Activated T-cell treated with anti-CD3 and anti-CD28 coated beads, Interleukin-2, amount 50 U/mL, for 24 hours (primary cell): ENCODE data around the gene PRKAR1B.
"Not testable (repeated sequence)": the region's sequence is repeated elsewhere in the genome, so short reads cannot be mapped to it uniquely, and the experiment has no call there.

Source experiments
- DNase-seq: peaks from one replicate; pipeline ENCODE4 v3.0.0-alpha.2; 2020
- H3K27ac Mint-ChIP-seq: 2 replicates; pipeline ENCODE4 v1.8.0; 2020; ENCODE audit warnings: mild to moderate bottlenecking, mixed read lengths
- H3K27me3 Mint-ChIP-seq: 2 replicates; pipeline ENCODE4 v1.8.0; 2020; ENCODE audit warnings: mixed read lengths
- H3K36me3 Mint-ChIP-seq: 2 replicates; pipeline ENCODE4 v1.8.0; 2020; ENCODE audit warnings: low read depth, mixed read lengths
- H3K4me1 Mint-ChIP-seq: 2 replicates; pipeline ENCODE4 v1.8.0; 2020; ENCODE audit warnings: low read depth, mixed read lengths
- H3K4me3 Mint-ChIP-seq: 2 replicates; pipeline ENCODE4 v1.8.0; 2020; ENCODE audit warnings: mild to moderate bottlenecking, moderate library complexity, mixed read lengths
- H3K9me3 Mint-ChIP-seq: 2 replicates; pipeline ENCODE4 v1.8.0; 2020; ENCODE audit warnings: mixed read lengths

The PRKAR1B gene

DNA sequence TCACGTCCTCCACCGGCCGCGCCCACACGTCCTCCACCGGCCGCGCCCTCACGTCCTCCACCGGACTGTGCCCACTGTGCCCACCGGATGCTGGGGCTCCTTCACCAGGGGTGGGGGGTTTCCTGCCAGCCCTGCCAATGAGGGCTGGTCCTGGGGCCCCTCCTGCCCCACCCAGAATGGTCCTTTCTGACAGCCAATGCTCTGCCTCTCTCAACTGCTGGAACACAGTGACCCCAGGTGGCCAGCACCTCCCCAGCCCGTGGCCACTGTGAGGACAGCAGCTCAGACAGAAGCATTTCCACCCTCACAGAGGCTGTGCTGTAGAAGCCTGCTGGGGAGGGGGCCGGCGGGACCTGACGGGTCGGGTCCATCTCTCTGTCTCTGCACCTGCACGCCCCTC lies 90.7 kb downstream of the PRKAR1B start:
- H3K9me3 Mint-ChIP-seq = no peaks in the 10 kb centered on the region
- no peaks in the 10 kb centered on the region for H3K27me3 Mint-ChIP-seq
- no peak overlapping the region for H3K4me3 Mint-ChIP-seq
- peak; percentile 58 for DNase-seq
- no peak overlapping the region for H3K27ac Mint-ChIP-seq
- peaks cover 11% of the 10 kb centered on the region for H3K36me3 Mint-ChIP-seq
- peaks cover 19% of the 10 kb centered on the region for H3K4me1 Mint-ChIP-seq

DNA sequence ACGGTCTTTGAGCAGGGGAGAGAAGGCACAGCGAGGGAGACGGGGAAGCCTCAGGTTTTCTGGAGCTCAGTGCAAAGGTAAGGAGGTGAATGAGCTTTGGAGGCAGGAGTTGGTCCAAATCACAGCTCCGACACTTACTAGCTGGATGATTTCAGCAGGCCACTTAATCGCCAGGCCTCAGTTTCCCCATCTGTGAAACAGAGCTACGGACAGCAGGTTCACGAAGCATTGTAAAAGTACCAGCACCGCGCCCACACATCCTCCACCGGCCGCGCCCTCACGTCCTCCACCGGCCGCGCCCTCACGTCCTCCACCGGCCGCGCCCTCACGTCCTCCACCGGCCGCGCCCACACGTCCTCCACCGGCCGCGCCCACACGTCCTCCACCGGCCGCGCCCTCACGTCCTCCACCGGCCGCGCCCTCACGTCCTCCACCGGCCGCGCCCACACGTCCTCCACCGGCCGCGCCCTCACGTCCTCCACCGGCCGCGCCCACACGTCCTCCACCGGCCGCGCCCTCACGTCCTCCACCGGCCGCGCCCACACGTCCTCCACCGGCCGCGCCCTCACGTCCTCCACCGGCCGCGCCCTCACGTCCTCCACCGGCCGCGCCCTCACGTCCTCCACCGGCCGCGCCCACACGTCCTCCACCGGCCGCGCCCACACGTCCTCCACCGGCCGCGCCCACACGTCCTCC lies 91.2 kb downstream of the PRKAR1B start:
- not testable (repeated sequence) for H3K27ac Mint-ChIP-seq

DNA sequence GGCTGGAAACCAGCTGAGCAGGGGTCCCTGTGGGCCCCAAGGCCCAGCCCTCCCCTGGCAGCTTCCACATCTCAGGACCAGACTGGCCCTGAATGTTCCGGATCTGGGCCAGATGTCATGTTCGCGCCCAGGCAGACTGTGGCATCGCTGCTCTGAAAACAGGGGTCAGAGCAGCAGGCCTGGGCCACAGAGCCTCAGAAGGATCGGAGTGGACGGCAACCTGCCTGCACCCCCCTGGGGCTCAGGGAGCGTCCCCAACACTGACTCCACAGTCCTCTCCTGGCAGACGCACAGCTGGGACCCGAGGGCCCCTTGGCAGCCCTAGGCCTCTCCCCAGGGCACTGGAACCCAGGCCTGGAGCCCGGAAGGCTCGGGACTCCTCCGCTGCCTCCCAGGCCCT lies 91.9 kb downstream of the PRKAR1B start:
- DNase-seq = no peak
- no peaks in the 10 kb centered on the region for H3K27me3 Mint-ChIP-seq
- peaks cover 8% of the 10 kb centered on the region for H3K36me3 Mint-ChIP-seq
- peaks cover 15% of the 10 kb centered on the region for H3K4me1 Mint-ChIP-seq
- H3K4me3 Mint-ChIP-seq = no peak overlapping the region
- H3K9me3 Mint-ChIP-seq = no peaks in the 10 kb centered on the region
- no peak overlapping the region for H3K27ac Mint-ChIP-seq

More for the DNA sequence above, 91.2 kb downstream of the PRKAR1B start:
- H3K4me1 Mint-ChIP-seq = peaks cover 18% of the 10 kb centered on the region
- not testable (repeated sequence) for H3K9me3 Mint-ChIP-seq, H3K4me3 Mint-ChIP-seq, DNase-seq, H3K27me3 Mint-ChIP-seq, H3K36me3 Mint-ChIP-seq

DNA sequence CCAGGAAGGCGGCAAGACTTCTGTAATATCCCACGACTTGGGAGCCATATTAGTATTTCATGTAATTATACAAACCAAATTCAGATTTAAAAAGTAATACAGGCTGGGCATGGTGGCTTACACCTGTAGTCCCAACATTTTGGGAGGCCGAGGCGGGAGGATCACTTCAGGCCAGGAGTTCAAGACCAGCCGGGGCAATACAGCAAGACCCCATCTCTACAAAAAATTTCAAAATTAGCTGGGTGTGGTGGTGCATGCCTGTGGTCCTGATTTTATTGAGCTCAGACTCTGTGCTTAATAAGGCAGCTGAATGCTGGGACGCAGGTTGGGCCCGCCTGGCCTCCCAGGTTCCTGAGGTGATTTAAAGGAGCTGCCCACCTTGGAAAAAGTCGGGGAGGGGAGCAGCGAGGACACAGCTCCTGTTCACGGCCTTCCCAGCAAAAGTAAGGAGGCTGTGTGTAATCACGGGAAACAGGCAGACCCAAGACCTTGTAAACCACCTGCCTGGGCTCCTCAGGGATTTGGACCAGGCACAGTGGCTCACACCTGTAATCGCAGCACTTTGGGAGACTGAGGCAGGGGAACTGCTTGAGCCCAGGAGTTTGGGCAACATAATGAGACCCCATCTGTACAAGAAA lies 93.6 kb downstream of the PRKAR1B start:
- no peaks in the 10 kb centered on the region for H3K9me3 Mint-ChIP-seq
- H3K4me1 Mint-ChIP-seq = peaks cover 6% of the 10 kb centered on the region
- peaks cover 11% of the 10 kb centered on the region for H3K36me3 Mint-ChIP-seq
- no peaks in the 10 kb centered on the region for H3K27me3 Mint-ChIP-seq
- no peak for DNase-seq
- H3K4me3 Mint-ChIP-seq = no peak overlapping the region
- no peak overlapping the region for H3K27ac Mint-ChIP-seq

DNA sequence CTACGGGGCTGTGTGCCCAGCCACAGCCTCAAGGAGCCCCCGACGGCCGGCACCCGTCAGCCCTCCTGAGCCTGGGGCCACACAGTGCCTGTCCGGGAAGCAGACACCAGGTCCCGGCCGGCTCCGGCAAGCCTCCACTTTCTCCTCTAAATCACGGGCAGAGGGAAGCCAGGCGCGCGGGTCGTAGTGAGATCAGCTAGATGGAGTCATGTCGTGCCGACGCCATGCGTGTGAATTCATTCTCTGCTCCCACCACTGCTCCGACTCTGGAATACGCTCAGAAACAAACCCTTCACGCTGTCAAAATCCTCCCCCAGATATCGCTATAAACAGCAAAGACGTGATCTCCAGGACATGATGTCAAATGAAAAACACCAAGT lies 94.3 kb downstream of the PRKAR1B start:
- no peak overlapping the region for H3K4me3 Mint-ChIP-seq
- H3K36me3 Mint-ChIP-seq = peaks cover 11% of the 10 kb centered on the region
- no peak overlapping the region for H3K27ac Mint-ChIP-seq
- no peaks in the 10 kb centered on the region for H3K9me3 Mint-ChIP-seq
- DNase-seq = no peak
- no peaks in the 10 kb centered on the region for H3K27me3 Mint-ChIP-seq
- peaks cover 4% of the 10 kb centered on the region for H3K4me1 Mint-ChIP-seq

DNA sequence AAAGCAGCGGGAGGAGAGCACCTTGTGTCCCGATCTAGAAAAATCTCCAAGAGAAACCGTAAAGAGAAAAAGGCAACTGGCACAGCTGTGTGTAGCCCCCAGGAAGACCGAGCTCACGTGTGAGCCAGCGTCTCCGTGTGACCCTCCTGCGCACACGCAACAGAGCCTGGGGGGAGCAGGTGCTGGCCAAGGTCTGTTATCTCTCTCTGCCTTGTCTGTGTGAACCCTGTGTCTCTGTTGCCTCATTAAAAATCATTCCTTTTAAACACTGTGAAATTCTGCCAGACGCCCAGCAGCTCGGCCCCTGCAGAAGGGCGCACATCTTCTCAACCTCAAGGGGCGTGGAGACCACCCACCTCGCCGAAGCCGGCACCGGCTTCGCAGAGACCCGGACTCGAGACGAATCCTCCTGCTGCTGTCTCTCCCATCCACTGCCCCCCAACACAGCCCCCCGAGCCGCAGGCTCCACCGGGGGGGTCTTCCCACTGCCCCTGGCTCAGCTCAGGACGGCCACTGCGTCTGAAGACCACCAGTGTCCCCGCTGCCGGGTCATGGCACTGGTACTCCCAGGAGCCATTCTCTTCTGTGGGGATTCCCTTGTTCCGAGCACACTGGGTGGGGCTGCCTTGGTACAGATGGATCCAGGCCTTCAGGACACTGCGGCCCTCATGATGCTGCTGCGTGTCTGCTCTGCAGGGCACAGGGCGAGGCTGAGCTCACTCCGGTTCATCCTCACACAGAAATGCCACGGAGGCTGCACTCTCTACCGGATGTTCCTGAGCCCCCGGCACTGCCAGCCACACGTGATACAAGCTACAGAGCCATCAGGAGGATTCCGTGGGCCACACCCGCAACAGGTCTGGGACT lies 94.9 kb downstream of the PRKAR1B start:
- no peak for DNase-seq
- H3K4me1 Mint-ChIP-seq = peaks cover 4% of the 10 kb centered on the region
- H3K4me3 Mint-ChIP-seq = no peak overlapping the region
- H3K9me3 Mint-ChIP-seq = no peaks in the 10 kb centered on the region
- H3K27ac Mint-ChIP-seq = no peak overlapping the region
- peaks cover 13% of the 10 kb centered on the region for H3K36me3 Mint-ChIP-seq
- H3K27me3 Mint-ChIP-seq = no peaks in the 10 kb centered on the region

DNA sequence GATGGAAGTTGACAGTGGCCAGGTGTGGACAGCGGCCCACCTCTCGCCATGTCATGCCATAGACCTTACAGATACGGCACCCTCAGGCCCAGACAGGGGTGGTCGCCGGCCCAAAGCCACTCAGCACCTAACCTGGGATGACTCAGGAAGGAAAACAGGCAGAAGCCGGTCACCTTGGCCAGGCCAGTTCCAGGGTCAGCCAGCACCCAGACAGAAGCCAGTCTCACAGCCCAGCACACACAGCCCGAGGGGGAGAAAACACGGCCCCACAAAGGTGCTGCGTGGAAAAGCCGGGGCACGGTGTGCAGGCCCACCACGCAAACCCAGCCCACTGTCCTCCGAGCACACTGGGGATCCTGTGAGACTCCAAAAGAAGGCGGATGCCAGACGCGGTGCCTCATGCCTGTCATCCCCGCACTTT lies 95.8 kb downstream of the PRKAR1B start:
- Mint-ChIP-seq H3K4me3 (no peak overlapping the region), H3K36me3 (peaks cover 9% of the 10 kb centered on the region), H3K27ac (no peak overlapping the region), H3K27me3 (no peaks in the 10 kb centered on the region), H3K4me1 (peaks cover under 1% of the 10 kb centered on the region), H3K9me3 (no peaks in the 10 kb centered on the region)
- no peak for DNase-seq

DNA sequence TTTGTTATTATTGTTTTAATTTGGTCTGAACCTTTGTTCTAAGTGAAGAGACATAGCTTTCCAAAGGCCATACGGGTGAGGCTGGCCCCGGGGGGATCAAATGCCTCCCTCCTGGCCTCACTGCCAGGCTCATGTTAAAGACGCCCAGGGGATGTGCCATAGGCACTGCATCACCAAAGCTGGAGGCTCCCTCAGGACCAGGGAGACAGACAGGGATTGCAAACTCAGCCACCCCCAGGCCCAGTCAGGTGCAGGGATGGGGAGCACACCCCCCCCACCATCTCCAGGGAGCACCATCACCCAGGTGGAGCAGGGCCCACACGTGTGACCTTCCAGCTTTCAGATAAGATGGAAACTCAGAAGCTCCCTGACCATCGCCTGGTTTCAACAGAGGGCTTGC lies 96.5 kb downstream of the PRKAR1B start:
- Mint-ChIP-seq H3K4me3 (no peak overlapping the region), H3K27me3 (no peaks in the 10 kb centered on the region), H3K27ac (no peak overlapping the region), H3K4me1 (no peaks in the 10 kb centered on the region), H3K9me3 (peaks cover 3% of the 10 kb centered on the region), H3K36me3 (peaks cover 13% of the 10 kb centered on the region)
- no peak for DNase-seq

DNA sequence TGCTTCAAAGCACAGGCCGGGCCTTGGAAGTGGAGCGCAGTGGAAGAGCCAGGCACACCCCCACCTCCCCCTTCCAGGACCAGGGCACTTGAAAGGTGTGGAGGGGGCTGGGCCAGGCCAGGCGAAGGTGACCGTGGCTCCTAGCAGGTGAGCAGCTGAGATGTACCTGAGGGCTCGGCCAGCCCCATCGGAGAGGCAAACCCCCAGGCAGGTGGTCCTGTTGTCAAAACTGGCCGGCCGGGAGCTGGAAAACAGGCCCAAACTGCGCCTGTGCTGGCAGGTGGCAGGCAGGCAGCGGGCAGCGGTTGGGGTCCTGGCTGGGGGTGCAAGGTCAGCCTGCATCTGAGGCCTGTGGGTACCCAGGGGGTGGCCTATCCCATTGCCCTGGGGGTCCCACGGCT lies 97.0 kb downstream of the PRKAR1B start:
- peaks cover under 1% of the 10 kb centered on the region for H3K4me1 Mint-ChIP-seq
- peaks cover 15% of the 10 kb centered on the region for H3K36me3 Mint-ChIP-seq
- no peak overlapping the region for H3K4me3 Mint-ChIP-seq
- no peaks in the 10 kb centered on the region for H3K27me3 Mint-ChIP-seq
- H3K9me3 Mint-ChIP-seq = peaks cover 4% of the 10 kb centered on the region
- DNase-seq = no peak
- H3K27ac Mint-ChIP-seq = no peak overlapping the region

DNA sequence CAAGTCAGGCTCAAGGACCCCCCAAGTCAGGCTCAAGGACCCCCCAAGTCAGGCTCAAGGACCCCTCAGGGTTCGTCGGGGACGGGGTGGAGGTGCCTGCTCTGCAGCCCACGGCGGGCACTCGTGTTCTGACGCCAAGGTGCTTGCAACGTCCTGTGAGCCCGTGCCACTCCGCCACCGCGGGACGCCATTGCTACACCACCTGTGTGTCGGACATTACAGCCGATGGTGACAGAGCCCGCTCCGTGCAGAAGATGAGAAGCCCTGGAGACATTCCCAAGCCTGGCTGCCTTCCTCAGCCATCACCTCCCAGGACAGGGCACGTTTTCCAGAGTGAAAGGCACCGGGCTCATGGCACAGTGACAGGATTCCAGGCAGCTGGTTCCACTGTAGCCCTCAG lies 98.3 kb downstream of the PRKAR1B start:
- Mint-ChIP-seq H3K9me3 (peaks cover 12% of the 10 kb centered on the region), H3K4me3 (no peak overlapping the region), H3K4me1 (peaks cover 8% of the 10 kb centered on the region)

DNA sequence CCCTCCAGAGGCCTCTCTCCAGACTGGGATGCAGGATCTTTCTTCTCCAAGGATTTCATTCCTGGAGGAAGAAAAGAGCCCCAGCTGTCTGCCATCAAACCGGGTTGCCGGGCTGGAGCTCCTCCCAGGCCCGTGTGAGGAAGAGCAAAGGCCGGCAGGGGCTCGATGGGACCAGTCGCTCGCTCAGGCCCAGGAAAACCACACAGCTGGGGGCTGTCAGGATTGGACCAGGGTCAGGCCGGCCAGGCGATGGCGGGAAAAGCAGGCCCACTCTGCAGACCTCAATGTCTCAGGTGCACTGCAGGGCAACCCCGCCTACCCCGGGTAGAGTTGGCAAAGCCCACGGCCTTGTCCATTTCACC lies 98.7 kb downstream of the PRKAR1B start:
- no peaks in the 10 kb centered on the region for H3K27me3 Mint-ChIP-seq
- H3K27ac Mint-ChIP-seq = no peak overlapping the region
- H3K4me3 Mint-ChIP-seq = no peak overlapping the region
- no peak for DNase-seq
- peaks cover 29% of the 10 kb centered on the region for H3K36me3 Mint-ChIP-seq
- peaks cover 8% of the 10 kb centered on the region for H3K4me1 Mint-ChIP-seq
- H3K9me3 Mint-ChIP-seq = peaks cover 14% of the 10 kb centered on the region

More for the DNA sequence above, 98.3 kb downstream of the PRKAR1B start:
- no peak overlapping the region for H3K27ac Mint-ChIP-seq
- no peaks in the 10 kb centered on the region for H3K27me3 Mint-ChIP-seq
- no peak for DNase-seq
- H3K36me3 Mint-ChIP-seq = peaks cover 25% of the 10 kb centered on the region

DNA sequence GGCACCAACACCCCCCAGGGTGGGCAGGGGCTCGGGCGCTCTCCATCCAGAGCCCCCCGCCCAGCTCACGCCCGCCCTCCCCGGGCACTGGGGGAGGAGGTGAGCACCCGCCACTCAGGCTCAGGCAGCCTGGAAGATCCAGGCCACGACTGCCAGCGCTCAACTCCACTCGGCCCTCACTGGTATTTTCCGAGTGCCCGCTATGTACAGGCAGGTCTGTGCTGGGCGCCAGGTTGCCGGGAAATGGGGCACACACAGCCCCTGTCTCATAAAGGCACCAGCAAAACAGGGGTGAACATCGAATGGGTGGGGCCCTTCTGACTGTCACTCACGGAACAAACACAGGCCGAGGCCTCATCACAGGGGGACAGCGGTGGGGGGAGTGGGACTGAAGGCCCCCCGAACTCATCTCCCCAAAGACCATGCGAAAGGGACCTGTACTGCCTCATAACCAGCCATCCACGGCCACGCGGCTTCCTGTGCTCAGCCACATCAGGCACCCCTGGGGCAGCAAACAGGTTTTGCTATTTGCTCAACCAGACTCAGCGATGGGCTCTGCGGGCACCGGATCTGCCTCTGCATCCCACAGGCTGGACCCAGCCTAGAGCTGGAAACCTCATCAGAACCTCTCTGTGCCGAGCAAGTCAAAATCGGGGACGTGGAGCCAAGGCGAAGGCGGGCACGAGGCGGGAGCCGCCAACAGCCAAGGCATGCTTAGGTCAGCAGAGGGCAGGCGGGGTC lies 99.2 kb downstream of the PRKAR1B start:
- Mint-ChIP-seq H3K36me3 (peaks cover 33% of the 10 kb centered on the region), H3K27me3 (no peaks in the 10 kb centered on the region), H3K27ac (no peak overlapping the region), H3K4me3 (no peak overlapping the region), H3K9me3 (peaks cover 19% of the 10 kb centered on the region), H3K4me1 (peaks cover 8% of the 10 kb centered on the region)
- no peak for DNase-seq

DNA sequence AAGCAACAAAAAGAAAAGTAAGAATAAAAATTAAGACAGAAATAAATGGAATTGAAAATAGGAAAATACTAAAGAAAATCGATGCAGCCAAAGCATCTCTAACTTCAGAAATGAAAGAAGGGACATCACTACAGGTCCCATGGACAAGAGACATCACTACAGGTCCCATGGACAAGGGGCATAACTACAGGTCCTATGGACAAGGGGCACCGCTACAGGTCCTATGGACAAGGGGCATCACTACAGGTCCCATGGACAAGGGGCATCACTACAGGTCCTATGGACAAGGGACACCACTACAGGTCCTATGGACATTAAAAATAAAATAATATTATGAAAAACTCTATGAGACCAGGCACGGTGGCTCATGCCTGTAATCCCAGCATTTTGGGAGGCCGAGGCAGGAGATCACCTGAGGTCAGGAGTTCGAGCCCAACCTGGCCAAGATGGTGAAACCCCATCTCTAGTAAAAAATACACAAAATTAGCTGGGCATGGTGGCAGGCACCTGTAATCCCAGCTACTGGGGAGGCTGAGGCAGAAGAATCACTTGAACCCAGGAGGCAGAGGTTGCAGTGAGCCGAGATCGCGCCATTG lies 101.6 kb downstream of the PRKAR1B start:
- peaks cover 56% of the 10 kb centered on the region for H3K36me3 Mint-ChIP-seq
- DNase-seq = no peak
- no peak overlapping the region for H3K4me3 Mint-ChIP-seq
- H3K9me3 Mint-ChIP-seq = peaks cover 31% of the 10 kb centered on the region
- peaks cover 13% of the 10 kb centered on the region for H3K4me1 Mint-ChIP-seq
- no peaks in the 10 kb centered on the region for H3K27me3 Mint-ChIP-seq
- H3K27ac Mint-ChIP-seq = no peak overlapping the region

DNA sequence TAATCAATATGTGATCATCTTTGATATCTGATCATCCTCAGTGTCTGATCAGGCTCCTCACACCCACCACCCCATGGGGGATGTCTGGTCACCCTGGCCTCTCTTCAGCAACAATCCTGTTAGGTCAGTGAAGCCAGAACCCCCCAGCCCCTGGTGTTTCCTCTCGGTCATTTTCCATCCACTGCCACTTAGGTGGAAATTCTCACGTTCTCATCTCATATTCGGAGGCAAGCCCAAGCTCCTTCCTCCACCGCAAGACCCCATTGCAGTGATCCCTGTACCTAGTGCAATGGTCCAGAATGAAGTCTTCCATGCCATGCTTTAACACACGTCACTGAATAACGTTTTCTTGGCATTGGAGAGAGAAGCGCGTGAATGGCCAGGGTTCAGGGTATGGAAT lies 103.6 kb downstream of the PRKAR1B start:
- H3K27ac Mint-ChIP-seq = no peak overlapping the region
- H3K27me3 Mint-ChIP-seq = no peaks in the 10 kb centered on the region
- H3K36me3 Mint-ChIP-seq = peaks cover 69% of the 10 kb centered on the region
- peaks cover 41% of the 10 kb centered on the region for H3K9me3 Mint-ChIP-seq
- H3K4me1 Mint-ChIP-seq = peaks cover 33% of the 10 kb centered on the region
- no peak for DNase-seq
- H3K4me3 Mint-ChIP-seq = no peak overlapping the region
